ENCODE results near the gene NKTR. TPM values are rescaled to one million over a fixed set of nuclear protein-coding genes. Genes with fewer than 3 reads are reported as not detected.

The NKTR gene
- total and polyA plus RNA-seq, 2 of the 13 experiments (the other 11 are each of a cell fraction or from before 2014, with no cell fraction given): 41.3 to 59.6 TPM

GRCh38 chr3:42581709-42582473 lies 18.6 kb upstream of the NKTR start, which contains the start of gene SEC22C (continued):
- TF ChIP-seq, protein P1, sequence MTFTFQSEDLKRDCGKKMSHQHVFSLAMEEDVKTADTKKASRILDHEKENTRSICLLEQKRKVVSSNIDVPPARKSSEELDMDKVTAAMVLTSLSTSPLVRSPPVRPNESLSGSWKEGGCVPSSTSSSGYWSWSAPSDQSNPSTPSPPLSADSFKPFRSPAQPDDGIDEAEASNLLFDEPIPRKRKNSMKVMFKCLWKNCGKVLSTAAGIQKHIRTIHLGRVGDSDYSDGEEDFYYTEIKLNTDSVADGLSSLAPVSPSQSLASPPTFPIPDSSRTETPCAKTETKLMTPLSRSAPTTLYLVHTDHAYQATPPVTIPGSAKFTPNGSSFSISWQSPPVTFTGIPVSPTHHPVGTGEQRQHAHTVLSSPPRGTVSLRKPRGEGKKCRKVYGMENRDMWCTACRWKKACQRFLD (CRISPR knock-in tag; IDR thresholded peaks at IDR 0.05; ENCODE audit: borderline replicate concordance): no peak
- TF ChIP-seq ZNF12 (CRISPR knock-in tag; IDR thresholded peaks at IDR 0.05): no peak
- no peak; the same call in 1 of the 2 replicates for TF ChIP-seq ZNF362 (CRISPR knock-in tag; IDR thresholded peaks at IDR 0.05; ENCODE audit: borderline replicate concordance)
- no peak for TF ChIP-seq ATM (IDR thresholded peaks at IDR 0.05; ENCODE audit: borderline replicate concordance)
- no peak for TF ChIP-seq ZNF468 (CRISPR knock-in tag; IDR thresholded peaks at IDR 0.05)
- TF ChIP-seq, protein P2, sequence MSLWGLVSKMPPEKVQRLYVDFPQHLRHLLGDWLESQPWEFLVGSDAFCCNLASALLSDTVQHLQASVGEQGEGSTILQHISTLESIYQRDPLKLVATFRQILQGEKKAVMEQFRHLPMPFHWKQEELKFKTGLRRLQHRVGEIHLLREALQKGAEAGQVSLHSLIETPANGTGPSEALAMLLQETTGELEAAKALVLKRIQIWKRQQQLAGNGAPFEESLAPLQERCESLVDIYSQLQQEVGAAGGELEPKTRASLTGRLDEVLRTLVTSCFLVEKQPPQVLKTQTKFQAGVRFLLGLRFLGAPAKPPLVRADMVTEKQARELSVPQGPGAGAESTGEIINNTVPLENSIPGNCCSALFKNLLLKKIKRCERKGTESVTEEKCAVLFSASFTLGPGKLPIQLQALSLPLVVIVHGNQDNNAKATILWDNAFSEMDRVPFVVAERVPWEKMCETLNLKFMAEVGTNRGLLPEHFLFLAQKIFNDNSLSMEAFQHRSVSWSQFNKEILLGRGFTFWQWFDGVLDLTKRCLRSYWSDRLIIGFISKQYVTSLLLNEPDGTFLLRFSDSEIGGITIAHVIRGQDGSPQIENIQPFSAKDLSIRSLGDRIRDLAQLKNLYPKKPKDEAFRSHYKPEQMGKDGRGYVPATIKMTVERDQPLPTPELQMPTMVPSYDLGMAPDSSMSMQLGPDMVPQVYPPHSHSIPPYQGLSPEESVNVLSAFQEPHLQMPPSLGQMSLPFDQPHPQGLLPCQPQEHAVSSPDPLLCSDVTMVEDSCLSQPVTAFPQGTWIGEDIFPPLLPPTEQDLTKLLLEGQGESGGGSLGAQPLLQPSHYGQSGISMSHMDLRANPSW (CRISPR knock-in tag; IDR thresholded peaks at IDR 0.05; ENCODE audit: borderline replicate concordance): no peak
- no peak for TF ChIP-seq RFXANK (CRISPR knock-in tag; IDR thresholded peaks at IDR 0.05)
- TF ChIP-seq ZNF615 (CRISPR knock-in tag; IDR thresholded peaks at IDR 0.05; ENCODE audit: borderline replicate concordance): no peak
- TF ChIP-seq ZNF557 (CRISPR knock-in tag; IDR thresholded peaks at IDR 0.05): no peak
- TF ChIP-seq CREB1 (IDR thresholded peaks at IDR 0.05): peak; percentile 29; the same call in 1 of the 2 replicates
- TF ChIP-seq CREB1 (CRISPR knock-in tag; IDR thresholded peaks at IDR 0.05): peak; percentile 70
- TF ChIP-seq ZNF512 (CRISPR knock-in tag; IDR thresholded peaks at IDR 0.05): no peak
- TF ChIP-seq JARID2 (CRISPR knock-in tag; IDR thresholded peaks at IDR 0.05; ENCODE audit: insufficient replicate concordance): no peak
- peak; percentile 29 for TF ChIP-seq RXRB (CRISPR knock-in tag; IDR thresholded peaks at IDR 0.05; ENCODE audit: borderline replicate concordance)
- TF ChIP-seq ZBTB42 (CRISPR knock-in tag; IDR thresholded peaks at IDR 0.05): no peak; the same call in none of the 2 replicates
- TF ChIP-seq, protein P3, sequence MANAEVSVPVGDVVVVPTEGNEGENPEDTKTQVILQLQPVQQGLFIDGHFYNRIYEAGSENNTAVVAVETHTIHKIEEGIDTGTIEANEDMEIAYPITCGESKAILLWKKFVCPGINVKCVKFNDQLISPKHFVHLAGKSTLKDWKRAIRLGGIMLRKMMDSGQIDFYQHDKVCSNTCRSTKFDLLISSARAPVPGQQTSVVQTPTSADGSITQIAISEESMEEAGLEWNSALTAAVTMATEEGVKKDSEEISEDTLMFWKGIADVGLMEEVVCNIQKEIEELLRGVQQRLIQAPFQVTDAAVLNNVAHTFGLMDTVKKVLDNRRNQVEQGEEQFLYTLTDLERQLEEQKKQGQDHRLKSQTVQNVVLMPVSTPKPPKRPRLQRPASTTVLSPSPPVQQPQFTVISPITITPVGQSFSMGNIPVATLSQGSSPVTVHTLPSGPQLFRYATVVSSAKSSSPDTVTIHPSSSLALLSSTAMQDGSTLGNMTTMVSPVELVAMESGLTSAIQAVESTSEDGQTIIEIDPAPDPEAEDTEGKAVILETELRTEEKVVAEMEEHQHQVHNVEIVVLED (CRISPR knock-in tag; IDR thresholded peaks at IDR 0.05; ENCODE audit: borderline replicate concordance): peak; percentile 84
- peak; percentile 93 for TF ChIP-seq UBTF (CRISPR knock-in tag; IDR thresholded peaks at IDR 0.05)
